T-helper 2 cell treated with Interferon-gamma antibody and Interleukin-4, amounts not matched to agents 5 μg/mL and 100 μg/mL, for 36 hours (primary cell): ENCODE measurements around the gene SMARCD2.

Experiments used
- DNase-seq: peaks from one replicate; pipeline ENCODE4 v3.0.0; 2021; ENCODE audit warnings: low spot score
- H3K27ac Mint-ChIP-seq: one replicate; pipeline ENCODE4 v1.8.0; 2021; ENCODE audit warnings: mild to moderate bottlenecking, mixed read lengths
- H3K27me3 Mint-ChIP-seq: one replicate; pipeline ENCODE4 v1.8.0; 2021; ENCODE audit warnings: low read depth, mixed read lengths
- H3K36me3 Mint-ChIP-seq: one replicate; pipeline ENCODE4 v1.8.0; 2021; ENCODE audit warnings: low read depth, mixed read lengths
- H3K4me1 Mint-ChIP-seq: one replicate; pipeline ENCODE4 v1.8.0; 2021; ENCODE audit warnings: low read depth, mixed read lengths
- H3K4me3 Mint-ChIP-seq: one replicate; pipeline ENCODE4 v1.8.0; 2022; ENCODE audit warnings: mild to moderate bottlenecking, moderate library complexity, mixed read lengths
- H3K9me3 Mint-ChIP-seq: one replicate; pipeline ENCODE4 v1.8.0; 2021; ENCODE audit warnings: mixed read lengths

Gene SMARCD2

DNA sequence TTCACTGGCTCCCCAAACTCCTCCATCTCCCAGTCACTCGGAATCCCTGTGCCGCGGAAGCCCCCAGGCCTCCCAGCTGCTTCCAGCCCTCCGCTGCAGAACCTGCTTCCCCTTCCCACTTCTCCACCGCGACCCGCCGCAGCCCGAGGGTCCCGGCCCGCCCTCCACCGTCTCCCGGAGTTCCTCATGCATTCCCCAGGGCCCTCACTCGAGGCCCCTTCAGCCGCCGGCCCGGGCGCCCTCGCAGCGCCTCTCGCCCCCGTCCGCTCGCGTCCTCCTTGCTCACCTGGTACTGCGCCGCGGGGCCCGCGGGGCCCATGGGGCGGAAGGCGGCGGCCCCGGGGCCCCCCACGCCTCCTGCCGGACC is 329 bp downstream of the SMARCD2 start:
- Mint-ChIP-seq H3K27ac (peak overlapping the region; percentile 91), H3K36me3 (peaks cover 8% of the 10 kb centered on the region), H3K4me1 (peaks cover 35% of the 10 kb centered on the region), H3K4me3 (peak overlapping the region; percentile 98), H3K9me3 (no peaks in the 10 kb centered on the region), H3K27me3 (no peaks in the 10 kb centered on the region)
- no peak for DNase-seq

GRCh38 chr17:63841350-63842172 is 924 bp downstream of the SMARCD2 start:
- Mint-ChIP-seq H3K27me3 (no peaks in the 10 kb centered on the region), H3K4me1 (peaks cover 35% of the 10 kb centered on the region), H3K4me3 (peak overlapping the region; percentile 98), H3K36me3 (peaks cover 14% of the 10 kb centered on the region), H3K27ac (peak overlapping the region; percentile 91), H3K9me3 (no peaks in the 10 kb centered on the region)
- DNase-seq: peak; percentile 13

DNA sequence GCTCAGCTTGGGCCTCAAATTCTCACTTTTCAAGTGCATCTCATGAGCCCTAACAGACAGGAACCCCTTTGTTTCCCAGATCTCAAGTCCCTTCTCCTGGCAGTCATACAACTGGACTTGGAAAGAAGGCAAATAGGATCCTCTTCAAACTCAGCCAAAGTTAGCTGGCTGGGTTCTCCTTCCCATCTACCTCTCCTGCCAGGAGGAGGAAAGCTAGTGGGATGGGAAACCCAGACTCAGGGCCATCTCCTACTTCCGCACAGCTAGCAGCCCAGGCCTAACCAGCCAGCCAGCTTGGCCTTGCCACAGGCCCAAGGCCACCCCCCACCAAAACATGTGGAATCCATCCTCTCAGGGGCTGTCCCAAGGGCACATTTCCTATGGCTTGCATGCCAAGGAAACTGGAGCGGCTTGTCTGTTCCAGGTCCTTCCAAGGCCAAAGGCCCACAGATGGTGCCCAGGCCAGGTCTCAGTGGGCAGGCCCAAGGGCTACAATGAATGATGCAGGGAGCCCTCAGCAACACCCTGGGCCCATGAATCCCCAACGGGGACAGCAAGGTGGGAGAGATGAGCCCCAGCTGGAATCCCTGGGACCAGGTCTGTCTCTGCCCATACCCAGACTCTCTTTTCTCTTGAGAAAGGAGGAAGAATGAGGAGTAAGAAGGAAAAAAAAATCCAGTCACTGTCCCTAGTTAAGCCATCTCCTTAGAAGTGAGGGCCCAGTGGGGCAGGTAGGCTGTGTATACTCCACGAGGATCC is 1.7 kb downstream of the SMARCD2 start:
- H3K27ac Mint-ChIP-seq: peak overlapping the region; percentile 91
- H3K9me3 Mint-ChIP-seq: no peaks in the 10 kb centered on the region
- peak overlapping the region; percentile 98 for H3K4me3 Mint-ChIP-seq
- no peaks in the 10 kb centered on the region for H3K27me3 Mint-ChIP-seq
- DNase-seq: no peak
- peaks cover 18% of the 10 kb centered on the region for H3K36me3 Mint-ChIP-seq
- peaks cover 34% of the 10 kb centered on the region for H3K4me1 Mint-ChIP-seq

DNA sequence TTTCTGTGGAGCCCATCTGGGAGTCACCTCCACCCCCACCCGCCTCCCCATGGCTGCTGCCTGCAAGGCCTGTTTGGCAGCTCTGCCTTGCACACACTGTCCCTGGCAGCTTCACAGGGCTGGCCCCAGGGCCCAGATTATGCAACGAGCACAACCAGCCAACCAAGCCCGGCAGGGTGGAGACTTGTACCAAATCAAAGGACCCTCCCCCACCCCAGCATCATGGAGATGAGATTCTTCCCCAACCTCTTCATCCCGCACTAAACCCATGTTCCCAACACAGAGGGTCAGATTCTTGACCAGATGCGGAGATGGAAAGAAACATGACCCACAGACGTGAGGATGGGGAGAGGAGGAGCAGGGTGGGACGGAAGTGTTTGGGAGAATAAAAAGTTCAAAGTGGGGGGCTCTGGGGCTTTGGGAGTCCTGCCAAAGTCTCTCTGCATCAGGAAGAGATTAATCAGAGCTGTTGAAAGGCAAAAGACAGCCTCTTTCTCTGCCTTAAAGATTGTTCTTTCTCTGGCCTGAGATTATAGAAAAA is 3.8 kb downstream of the SMARCD2 start:
- H3K4me3 Mint-ChIP-seq: peak overlapping the region; percentile 15
- no peaks in the 10 kb centered on the region for H3K9me3 Mint-ChIP-seq
- peak overlapping the region; percentile 50 for H3K27ac Mint-ChIP-seq
- no peaks in the 10 kb centered on the region for H3K27me3 Mint-ChIP-seq
- no peak for DNase-seq
- H3K36me3 Mint-ChIP-seq: peaks cover 35% of the 10 kb centered on the region
- peaks cover 28% of the 10 kb centered on the region for H3K4me1 Mint-ChIP-seq

- DNase-seq: no peak
- Mint-ChIP-seq H3K27me3 (no peaks in the 10 kb centered on the region), H3K4me3 (no peak overlapping the region), H3K36me3 (peaks cover 41% of the 10 kb centered on the region), H3K27ac (no peak overlapping the region), H3K4me1 (peaks cover 24% of the 10 kb centered on the region), H3K9me3 (no peaks in the 10 kb centered on the region)
Measured at GRCh38 chr17:63837962-63838600, 4.4 kb downstream of the SMARCD2 start.

GRCh38 chr17:63837480-63837879 is 5.0 kb downstream of the SMARCD2 start:
- H3K27me3 Mint-ChIP-seq: no peaks in the 10 kb centered on the region
- no peak for DNase-seq
- peaks cover 24% of the 10 kb centered on the region for H3K4me1 Mint-ChIP-seq
- H3K9me3 Mint-ChIP-seq: no peaks in the 10 kb centered on the region
- H3K27ac Mint-ChIP-seq: no peak overlapping the region
- H3K36me3 Mint-ChIP-seq: peaks cover 41% of the 10 kb centered on the region
- no peak overlapping the region for H3K4me3 Mint-ChIP-seq

DNA sequence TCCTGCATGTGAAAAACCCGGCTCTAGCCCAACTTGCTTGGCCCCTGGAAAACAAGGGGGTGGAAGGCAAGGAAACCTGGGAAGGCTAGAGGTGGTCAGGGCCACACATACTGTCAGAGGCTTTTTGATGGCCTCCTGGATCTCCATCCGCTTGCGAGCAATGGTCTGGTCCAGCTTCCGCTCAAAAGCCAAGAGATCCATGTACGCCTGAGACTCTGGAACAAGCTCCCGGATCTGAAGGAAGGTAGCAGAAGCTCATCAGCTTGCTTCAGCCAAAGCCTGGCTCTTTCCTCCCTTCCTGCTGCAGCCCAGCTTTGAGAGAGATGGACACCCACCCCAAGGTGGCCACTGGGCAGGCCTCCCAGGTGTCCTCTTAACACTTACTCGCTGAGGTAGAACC is 5.7 kb downstream of the SMARCD2 start:
- Mint-ChIP-seq H3K27ac (no peak overlapping the region), H3K36me3 (peaks cover 48% of the 10 kb centered on the region), H3K27me3 (no peaks in the 10 kb centered on the region), H3K4me1 (peaks cover 24% of the 10 kb centered on the region), H3K9me3 (no peaks in the 10 kb centered on the region), H3K4me3 (no peak overlapping the region)
- no peak for DNase-seq

GRCh38 chr17:63835167-63835720 is 7.2 kb downstream of the SMARCD2 start:
- peak overlapping the region; percentile 77 for H3K27ac Mint-ChIP-seq
- H3K9me3 Mint-ChIP-seq: no peaks in the 10 kb centered on the region
- H3K4me3 Mint-ChIP-seq: no peak overlapping the region
- DNase-seq: no peak
- H3K36me3 Mint-ChIP-seq: peaks cover 57% of the 10 kb centered on the region
- peaks cover 26% of the 10 kb centered on the region for H3K4me1 Mint-ChIP-seq
- no peaks in the 10 kb centered on the region for H3K27me3 Mint-ChIP-seq

- H3K4me1 Mint-ChIP-seq: peaks cover 32% of the 10 kb centered on the region
- peaks cover 63% of the 10 kb centered on the region for H3K36me3 Mint-ChIP-seq
Measured at GRCh38 chr17:63834431-63835166, 7.9 kb downstream of the SMARCD2 start.

DNA sequence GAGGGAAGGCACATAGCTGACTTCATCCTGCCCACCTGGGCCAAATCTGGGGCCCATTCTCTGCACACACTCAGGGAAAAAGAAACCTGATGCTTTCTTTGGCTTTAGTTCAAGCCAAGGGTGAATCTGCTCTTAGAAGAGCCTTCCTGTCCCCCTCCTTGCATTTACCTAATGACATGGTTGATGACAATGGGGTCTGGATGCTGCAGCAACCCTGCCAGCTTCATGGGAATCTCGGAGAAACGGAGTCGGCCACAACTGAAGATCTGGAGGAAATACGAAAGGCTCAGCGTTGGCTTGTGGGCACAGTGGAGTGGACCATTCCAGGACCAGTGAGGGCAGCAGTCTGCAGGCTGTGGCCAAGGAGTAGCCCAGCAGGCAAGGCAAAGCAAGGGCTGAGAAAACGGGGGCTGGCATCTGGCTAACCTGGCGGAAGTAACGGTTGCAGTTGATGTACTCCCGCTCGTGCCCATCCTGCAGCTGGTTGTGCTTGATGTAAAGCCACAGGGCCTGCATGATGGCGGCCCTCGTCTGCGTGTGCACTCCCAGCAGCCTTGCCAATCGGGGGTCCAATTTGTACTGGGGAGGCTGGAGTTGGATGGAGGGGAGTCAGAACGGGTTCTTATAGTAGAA is 8.6 kb downstream of the SMARCD2 start:
- Mint-ChIP-seq H3K27me3 (no peaks in the 10 kb centered on the region), H3K4me3 (no peak overlapping the region), H3K9me3 (no peaks in the 10 kb centered on the region), H3K27ac (no peak overlapping the region), H3K4me1 (peaks cover 33% of the 10 kb centered on the region), H3K36me3 (peaks cover 69% of the 10 kb centered on the region)
- no peak for DNase-seq

More at GRCh38 chr17:63834431-63835166, 7.9 kb downstream of the SMARCD2 start:
- Mint-ChIP-seq H3K27me3 (no peaks in the 10 kb centered on the region), H3K4me3 (no peak overlapping the region), H3K27ac (peak overlapping the region; percentile 67), H3K9me3 (no peaks in the 10 kb centered on the region)
- peak; percentile 64 for DNase-seq

GRCh38 chr17:63833026-63833740 is 9.3 kb downstream of the SMARCD2 start:
- Mint-ChIP-seq H3K27ac (no peak overlapping the region), H3K4me1 (peaks cover 38% of the 10 kb centered on the region), H3K4me3 (no peak overlapping the region), H3K9me3 (no peaks in the 10 kb centered on the region), H3K27me3 (no peaks in the 10 kb centered on the region), H3K36me3 (peaks cover 75% of the 10 kb centered on the region)
- no peak for DNase-seq

DNA sequence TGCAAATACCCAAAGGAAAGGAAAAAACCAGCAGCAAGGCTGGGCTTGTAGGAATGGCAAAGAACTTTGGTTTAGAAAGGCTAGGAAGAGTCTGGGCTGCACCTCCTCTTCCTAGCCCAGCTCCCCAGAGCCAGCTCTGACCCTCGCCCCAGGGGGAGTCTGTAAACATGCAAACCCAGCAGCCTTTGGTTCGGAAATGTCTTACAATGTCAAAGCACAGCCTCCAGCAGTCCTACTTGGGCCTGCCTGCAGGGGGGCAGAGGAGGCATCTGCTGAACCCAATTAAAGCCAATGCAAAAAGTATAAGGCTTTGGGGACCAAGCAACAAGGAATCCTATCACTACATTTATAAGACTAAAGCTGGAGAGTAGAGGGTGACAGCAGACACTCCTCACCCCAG is 10.0 kb downstream of the SMARCD2 start:
- no peaks in the 10 kb centered on the region for H3K27me3 Mint-ChIP-seq
- peaks cover 41% of the 10 kb centered on the region for H3K4me1 Mint-ChIP-seq
- H3K4me3 Mint-ChIP-seq: no peak overlapping the region
- H3K9me3 Mint-ChIP-seq: no peaks in the 10 kb centered on the region
- H3K36me3 Mint-ChIP-seq: peaks cover 78% of the 10 kb centered on the region
- no peak for DNase-seq
- H3K27ac Mint-ChIP-seq: peak overlapping the region; percentile 8
